ENCODE results near the gene GOLGA8A.
"Not testable (repeated sequence)": the region's sequence is repeated elsewhere in the genome, so short reads cannot be mapped to it uniquely, and the experiment has no call there.

The GOLGA8A gene

DNA sequence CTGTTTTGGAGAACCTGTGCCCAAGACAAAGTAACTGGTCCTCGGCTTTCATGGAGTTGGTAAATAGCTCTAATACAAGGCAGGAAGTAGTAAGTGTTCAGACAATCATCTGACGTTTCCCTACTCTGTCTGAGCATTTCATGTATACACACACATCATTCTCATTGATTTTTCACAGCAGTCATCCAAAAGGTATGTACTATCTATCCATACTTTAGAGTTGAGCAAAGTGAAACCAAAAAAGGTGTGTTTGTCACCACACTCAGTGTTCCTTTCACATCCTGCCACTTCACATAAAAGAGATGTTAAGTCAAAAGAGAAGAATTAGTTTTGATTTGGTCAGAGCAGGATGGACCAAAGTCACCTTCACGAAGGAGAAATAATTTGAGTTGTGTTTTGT, 33.7 kb downstream of the GOLGA8A start:
- not testable (repeated sequence) for DNase-seq

DNA sequence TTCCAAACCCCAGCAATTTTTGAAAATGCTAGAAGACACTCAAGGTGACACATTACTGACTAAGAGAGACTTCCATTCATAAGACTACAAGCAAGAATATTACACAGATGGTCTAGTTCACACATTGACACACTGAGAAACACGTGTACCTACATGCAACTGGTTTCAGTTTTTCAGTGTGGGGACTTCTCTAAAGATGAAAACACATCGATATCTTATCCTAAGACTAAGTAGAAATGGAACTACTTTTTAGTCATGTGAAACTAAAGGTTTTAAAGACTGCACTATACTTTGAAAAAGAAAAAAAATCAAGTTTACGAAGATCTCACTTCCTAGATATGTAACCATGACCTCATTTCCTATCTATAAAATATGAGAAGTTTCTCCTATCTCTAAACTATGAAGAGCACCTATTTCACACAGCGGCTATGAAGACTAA, 34.4 kb downstream of the GOLGA8A start:
- not testable (repeated sequence) for DNase-seq

DNA sequence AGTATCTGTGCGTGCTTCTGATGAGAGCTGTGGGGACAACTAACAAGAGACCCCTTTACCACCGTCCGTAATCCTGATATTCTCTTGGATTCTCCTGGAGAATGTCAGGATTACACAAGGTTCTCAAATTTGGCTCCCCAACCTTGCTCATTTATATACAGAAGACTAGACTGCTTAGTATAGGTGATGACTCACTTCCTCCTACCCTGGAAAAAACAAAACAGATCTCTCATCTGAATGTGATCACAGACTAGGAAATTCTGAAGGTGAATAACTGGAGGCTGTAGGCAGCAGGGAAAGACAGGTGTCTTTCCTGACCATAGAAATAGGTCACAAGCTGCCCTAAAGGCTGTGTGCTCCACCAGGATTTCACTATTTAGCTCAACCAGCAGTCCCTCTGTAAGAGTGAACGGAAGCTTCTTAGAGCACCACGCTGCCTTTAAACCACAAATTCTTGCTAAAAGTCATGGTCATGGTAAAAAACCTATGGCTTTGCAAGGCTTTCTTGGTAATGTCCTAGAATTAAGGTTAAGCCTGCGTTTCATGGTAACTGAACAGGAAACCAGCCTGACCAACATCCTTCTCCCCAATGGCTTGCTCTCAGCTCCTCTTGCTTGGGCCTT, 39.9 kb downstream of the GOLGA8A start:
- DNase-seq, result not testable (repeated sequence)

DNA sequence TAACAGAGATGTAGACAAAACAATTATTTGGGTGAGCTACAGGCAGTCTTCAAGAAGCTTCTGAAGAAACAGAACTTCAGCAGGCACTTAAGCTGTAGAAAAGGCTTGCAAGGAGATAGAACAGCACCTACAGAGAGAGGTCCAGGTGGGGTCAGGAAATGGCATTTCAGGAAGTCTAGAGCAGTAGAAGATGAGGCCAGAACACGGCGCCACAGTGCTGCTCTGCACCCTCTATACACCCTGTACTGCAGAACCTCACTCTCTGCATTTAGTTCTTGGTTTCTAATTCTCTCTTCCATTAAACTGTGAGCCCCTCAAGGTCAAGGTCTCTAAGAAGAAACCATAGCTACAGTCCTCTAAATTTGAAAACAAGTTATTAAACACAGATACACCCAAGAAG, 44.6 kb downstream of the GOLGA8A start:
- not testable (repeated sequence) for DNase-seq

DNA sequence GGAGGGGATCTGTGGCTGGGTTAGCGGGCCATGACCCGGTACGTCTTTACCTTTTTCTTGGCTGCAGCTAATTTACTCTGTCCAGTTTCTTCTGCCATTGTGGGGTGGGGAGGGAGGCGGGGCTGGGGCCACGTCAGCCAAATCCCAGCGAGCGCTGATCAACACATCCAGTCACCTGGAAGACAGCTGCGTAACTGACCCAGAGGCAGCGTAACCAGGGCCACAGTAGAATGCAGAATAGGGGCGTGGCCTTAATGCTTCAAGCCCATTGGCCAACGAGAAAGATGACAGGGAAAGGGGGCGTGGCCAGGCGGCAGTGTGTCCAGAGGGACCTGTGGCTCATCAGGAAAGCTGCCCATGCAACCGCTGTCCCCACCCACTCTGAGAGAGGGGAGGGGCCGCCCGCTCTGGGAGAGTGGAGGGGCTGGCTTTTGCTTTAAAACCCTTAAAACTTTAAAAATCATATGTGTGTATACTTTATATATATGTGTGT, 48.0 kb downstream of the GOLGA8A start:
- not testable (repeated sequence) for DNase-seq
